GM21526 (cell line): ENCODE data around the gene PIP5K1A.
"Not testable (repeated sequence)": the region's sequence is repeated elsewhere in the genome, so short reads cannot be mapped to it uniquely, and the experiment has no call there.

Experiments
- ATAC-seq: cut with Tn5 transposase; IDR thresholded peaks from one replicate; pipeline ENCODE4 v1.9.1; 2021; ENCODE audit warnings: moderate library complexity; ENCODE audit not compliant: unreplicated experiment, low FRiP score

PIP5K1A gene

GRCh38 chr1:151192047-151192446 is 6.3 kb upstream of the PIP5K1A start:
- ATAC-seq: no peak

GRCh38 chr1:151193304-151193703 is 5.0 kb upstream of the PIP5K1A start:
- ATAC-seq: no peak

- ATAC-seq: no peak
Measured at GRCh38 chr1:151193856-151194255, 4.5 kb upstream of the PIP5K1A start.

GRCh38 chr1:151194894-151195594 is 3.3 kb upstream of the PIP5K1A start:
- not testable (repeated sequence) for ATAC-seq

- ATAC-seq: no peak
Measured at GRCh38 chr1:151196292-151196800, 2.0 kb upstream of the PIP5K1A start.

GRCh38 chr1:151197863-151198253 is 494 bp upstream of the PIP5K1A start:
- no peak for ATAC-seq

GRCh38 chr1:151199873-151200581 is 1.7 kb downstream of the PIP5K1A start:
- no peak for ATAC-seq

- not testable (repeated sequence) for ATAC-seq
Measured at GRCh38 chr1:151205381-151205965, 7.1 kb downstream of the PIP5K1A start.

- ATAC-seq: no peak
Measured at GRCh38 chr1:151210830-151211229, 12.5 kb downstream of the PIP5K1A start.

GRCh38 chr1:151211972-151212705 is 13.8 kb downstream of the PIP5K1A start:
- no peak for ATAC-seq

GRCh38 chr1:151213560-151213959 is 15.2 kb downstream of the PIP5K1A start:
- ATAC-seq: no peak

- ATAC-seq: no peak
Measured at GRCh38 chr1:151221616-151222015, 23.3 kb downstream of the PIP5K1A start.

- no peak for ATAC-seq
Measured at GRCh38 chr1:151222130-151222529, 23.8 kb downstream of the PIP5K1A start.

GRCh38 chr1:151235235-151235634 is 36.9 kb downstream of the PIP5K1A start:
- no peak for ATAC-seq

- no peak for ATAC-seq
Measured at GRCh38 chr1:151237678-151238466, 39.5 kb downstream of the PIP5K1A start.

GRCh38 chr1:151238467-151238739 is 40.1 kb downstream of the PIP5K1A start:
- ATAC-seq: no peak

GRCh38 chr1:151242442-151242841 is 44.1 kb downstream of the PIP5K1A start:
- no peak for ATAC-seq

GRCh38 chr1:151243683-151244216 is 45.4 kb downstream of the PIP5K1A start:
- ATAC-seq: no peak

- ATAC-seq: no peak
Measured at GRCh38 chr1:151246786-151247185, 48.4 kb downstream of the PIP5K1A start.
